Measurements from ENCODE around the gene RSPRY1. TPM values are rescaled to one million over a fixed set of nuclear protein-coding genes. Genes with fewer than 3 reads are reported as not detected.

The RSPRY1 gene
- total RNA-seq (2022; extraction: Qiagen RNA extraction): 27.7 to 36.2 TPM (median 34.9 TPM) in 5 replicates

GRCh38 chr16:57185945-57186871 is at the start of gene RSPRY1, which contains the start of gene PSME3IP1:
TSS of gene RSPRY1 (plus strand) at chr16:57186329. CDS start at chr16:57204659, 18,330 bp downstream.
TSS of gene PSME3IP1 (minus strand) at chr16:57186039. CDS start at chr16:57173854, 12,185 bp downstream.

GRCh38 chr16:57244767-57245471 is 58.8 kb downstream of the RSPRY1 start, which contains the start of gene ARL2BP:
TSS of gene ARL2BP (plus strand) at chr16:57245259. CDS start at chr16:57245368, 109 bp downstream.

DNA sequence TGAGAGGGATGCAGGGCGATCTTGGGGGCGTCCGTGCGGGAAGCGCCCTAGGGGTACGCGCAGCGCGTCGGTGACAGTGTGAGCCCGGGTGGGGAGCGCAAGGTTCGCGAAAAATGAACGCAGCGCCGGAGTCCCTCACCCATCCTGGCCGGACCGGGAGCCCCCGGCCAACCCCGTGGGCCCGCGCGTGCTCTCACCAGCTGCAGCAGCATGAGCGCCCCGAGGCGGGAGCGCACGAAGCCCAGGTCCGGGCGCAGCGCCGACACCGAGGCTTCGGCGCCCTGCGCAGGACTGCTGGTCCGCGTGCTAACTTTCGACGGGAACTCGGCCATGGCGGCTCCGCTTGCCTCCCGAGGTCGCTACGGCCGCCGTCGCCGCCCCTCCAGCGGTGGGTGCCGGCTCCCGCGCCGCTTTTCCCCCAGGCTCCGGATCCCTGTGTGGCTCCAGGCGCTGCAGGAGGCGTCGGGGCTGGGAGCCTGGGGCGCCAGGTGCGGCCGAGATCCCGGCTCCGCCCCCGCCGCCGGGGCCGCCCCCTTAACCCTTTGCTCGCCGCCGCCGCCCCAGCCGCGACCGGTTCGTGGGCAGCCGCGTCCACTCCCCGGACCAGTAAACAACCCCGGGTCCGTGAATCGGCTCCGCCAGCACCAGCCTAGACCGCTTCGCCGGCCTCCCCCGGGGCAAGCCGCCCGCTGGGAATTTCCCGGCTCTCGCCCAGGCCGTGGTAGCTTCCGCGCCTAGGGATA is 98.3 kb downstream of the RSPRY1 start, which contains the start of gene PLLP:
TSS of gene PLLP (minus strand) at position 464 of the 743 bp plus-strand sequence. CDS start at position 332, 132 bp downstream.

Other genes with a start within 250 kb of the RSPRY1 start
- gene CETP, start 224.4 kb upstream of the RSPRY1 start, total RNA-seq (2022; extraction: Qiagen RNA extraction): not detected in 5 replicates
- 2.8 to 4.4 TPM (median 3.7 TPM) in 5 replicates for gene NLRC5, start 196.8 kb upstream of the RSPRY1 start, total RNA-seq (2022; extraction: Qiagen RNA extraction)
- 41.8 to 49.2 TPM (median 43.7 TPM) in 5 replicates for gene CPNE2, start 93.7 kb upstream of the RSPRY1 start, total RNA-seq (2022; extraction: Qiagen RNA extraction)
- gene PSME3IP1, start 290 bp upstream of the RSPRY1 start, total RNA-seq (2022; extraction: Qiagen RNA extraction): 79.2 to 113 TPM (median 88.8 TPM) in 5 replicates
- 73.1 to 80.0 TPM (median 76.6 TPM) in 5 replicates for gene ARL2BP, start 58.9 kb downstream of the RSPRY1 start, total RNA-seq (2022; extraction: Qiagen RNA extraction)
- 1.1 to 1.8 TPM (median 1.6 TPM) in 5 replicates for gene PLLP, start 98.3 kb downstream of the RSPRY1 start, total RNA-seq (2022; extraction: Qiagen RNA extraction)
- 0.05 to 0.07 TPM (median 0.07 TPM) in 4 of 5 replicates, not detected in the other for gene CCL22, start 172.5 kb downstream of the RSPRY1 start, total RNA-seq (2022; extraction: Qiagen RNA extraction)
- gene CX3CL1, start 186.2 kb downstream of the RSPRY1 start, total RNA-seq (2022; extraction: Qiagen RNA extraction): 0.07 to 0.18 TPM (median 0.12 TPM) in 5 replicates
- gene CCL17, start 218.4 kb downstream of the RSPRY1 start, total RNA-seq (2022; extraction: Qiagen RNA extraction): not detected in 5 replicates

All from A549 treated with Mapracorat at 1 μM for 4 hours (cell line).